ENCODE measurements around the gene PAGE4. TPM values are rescaled to one million over a fixed set of nuclear protein-coding genes. Genes with fewer than 3 reads are reported as not detected.

PAGE4 gene
- total RNA-seq, 1 experiment from 2014 or later, result not detected

GRCh38 chrX:49877397-49878101 is 48.4 kb downstream of the PAGE4 start:
- Mint-ChIP-seq H3K36me3 (ENCODE audit: insufficient read depth, unreplicated experiment) (no peaks in the 10 kb centered on the region), H3K27me3 (ENCODE audit: insufficient read depth, unreplicated experiment) (peaks cover 11% of the 10 kb centered on the region), H3K4me1 (ENCODE audit: insufficient read depth, unreplicated experiment) (peaks cover 4% of the 10 kb centered on the region), H3K27ac (ENCODE audit: low read depth, unreplicated experiment) (no peak overlapping the region), H3K9me3 (ENCODE audit: unreplicated experiment) (no peaks in the 10 kb centered on the region), H3K4me3 (ENCODE audit: unreplicated experiment) (no peak overlapping the region)
- intact Hi-C loops (cut with micrococcal nuclease), result loop anchor here (5.0 kb wide), 1 partner anchor 685 kb away; no protein-coding TSS in a partner anchor
- no TSS peak for BruUV-seq (replicated peaks)
- TF ChIP-seq CTCF (IDR thresholded peaks at IDR 0.05; ENCODE audit: unreplicated experiment), result no peak
- POLR2A ChIA-PET, result interaction anchor here (0.6 to 2.2 kb wide), 3 partner anchors 45 to 688 kb away, joined by 3 to 9 read pairs (median 3); partner anchors contain the start of gene CLCN5
- CTCF ChIA-PET, result interaction anchor here (0.7 to 2.0 kb wide), 8 partner anchors 12 to 684 kb away, joined by 3 to 7 read pairs (median 4); no protein-coding TSS in a partner anchor
- DNase-seq (ENCODE audit: unreplicated experiment), result no peak

- no peak overlapping the region for H3K27ac Mint-ChIP-seq (ENCODE audit: low read depth, unreplicated experiment)
- peak overlapping the region; percentile 74 for H3K4me3 Mint-ChIP-seq (ENCODE audit: unreplicated experiment)
- BruUV-seq (replicated peaks), result no TSS peak
- no peak for DNase-seq (ENCODE audit: unreplicated experiment)
- no peaks in the 10 kb centered on the region for H3K9me3 Mint-ChIP-seq (ENCODE audit: unreplicated experiment)
- ChIA-PET POLR2A (interaction anchor here (0.7 to 2.2 kb wide), 3 partner anchors 38 to 720 kb away, joined by 3 to 9 read pairs (median 3); partner anchors contain the start of gene CLCN5), CTCF (interaction anchor here (0.5 to 1.7 kb wide), 10 partner anchors 13 to 1247 kb away, joined by 3 to 5 read pairs (median 3); partner anchors contain the start of gene GPKOW)
- no peaks in the 10 kb centered on the region for H3K36me3 Mint-ChIP-seq (ENCODE audit: insufficient read depth, unreplicated experiment)
- intact Hi-C loops (cut with micrococcal nuclease), result loop anchor here (5.0 kb wide), 1 partner anchor 686 kb away; no protein-coding TSS in a partner anchor
- H3K4me1 Mint-ChIP-seq (ENCODE audit: insufficient read depth, unreplicated experiment), result peaks cover 4% of the 10 kb centered on the region
- peaks cover 11% of the 10 kb centered on the region for H3K27me3 Mint-ChIP-seq (ENCODE audit: insufficient read depth, unreplicated experiment)
- no peak for TF ChIP-seq CTCF (IDR thresholded peaks at IDR 0.05; ENCODE audit: unreplicated experiment)
Observed at GRCh38 chrX:49878128-49878833, 49.2 kb downstream of the PAGE4 start.

DNA sequence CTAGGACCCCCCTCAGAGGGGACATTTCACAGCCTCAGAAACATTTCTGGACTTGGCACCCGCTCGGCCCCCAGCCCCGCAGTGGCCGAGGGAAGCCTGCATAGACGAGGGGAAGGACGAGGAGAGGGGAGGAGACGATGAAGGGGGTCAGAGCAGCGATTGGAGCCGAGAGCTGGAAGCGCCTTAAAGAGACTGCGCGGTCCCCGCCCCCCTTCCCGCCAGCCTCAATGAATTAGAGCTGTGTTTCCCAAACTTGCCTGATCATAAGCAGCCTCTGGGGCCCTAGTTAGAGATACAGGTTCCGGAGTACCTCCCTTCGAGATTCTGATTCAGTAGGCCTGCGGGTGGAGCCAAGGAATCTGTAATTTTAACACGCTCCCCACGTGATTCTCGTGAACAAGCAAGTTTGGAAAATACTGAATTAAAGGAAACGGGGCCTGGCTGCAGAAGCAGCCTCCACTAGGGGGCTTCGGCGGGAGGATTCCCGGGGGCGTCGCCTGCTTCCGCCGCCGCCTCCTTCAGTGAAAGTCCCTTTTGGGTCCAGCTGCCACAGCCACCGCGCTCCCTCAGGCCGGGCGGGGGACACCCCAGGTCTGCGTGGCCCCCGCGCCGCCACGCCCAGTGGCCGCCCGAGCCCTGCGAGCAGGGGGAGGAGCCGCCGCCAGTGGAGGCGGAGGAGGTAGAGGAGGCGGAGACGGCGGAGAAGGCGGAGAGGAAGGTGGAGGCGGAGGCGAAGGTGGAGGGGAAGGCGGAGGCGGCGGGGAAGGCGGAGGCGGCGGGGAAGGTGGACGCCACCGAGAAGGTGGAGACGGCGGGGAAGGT is 49.9 kb downstream of the PAGE4 start, which contains the start of gene USP27X:
Gene USP27X, plus strand, starts transcription at position 651 of the 822 bp plus-strand sequence. CDS start 824 bp downstream, outside the sequence.
- TF ChIP-seq CTCF (IDR thresholded peaks at IDR 0.05; ENCODE audit: unreplicated experiment), result peak; percentile 52
- no peaks in the 10 kb centered on the region for H3K36me3 Mint-ChIP-seq (ENCODE audit: insufficient read depth, unreplicated experiment)
- peak; percentile 68 for DNase-seq (ENCODE audit: unreplicated experiment)
- no peaks in the 10 kb centered on the region for H3K9me3 Mint-ChIP-seq (ENCODE audit: unreplicated experiment)
- H3K4me1 Mint-ChIP-seq (ENCODE audit: insufficient read depth, unreplicated experiment), result peaks cover 4% of the 10 kb centered on the region
- BruUV-seq (replicated peaks), result no TSS peak
- H3K27me3 Mint-ChIP-seq (ENCODE audit: insufficient read depth, unreplicated experiment), result peaks cover 11% of the 10 kb centered on the region
- intact Hi-C loops (cut with micrococcal nuclease), result loop anchor here (5.0 kb wide), 1 partner anchor 687 kb away; no protein-coding TSS in a partner anchor
- POLR2A ChIA-PET, result interaction anchor here (0.7 to 2.2 kb wide), 3 partner anchors 38 to 960 kb away, joined by 3 to 9 read pairs (median 3); partner anchors contain the start of genes CLCN5 and PIM2
- peak within 1 kb of the TSS; percentile 51 for H3K27ac Mint-ChIP-seq (ENCODE audit: low read depth, unreplicated experiment)
- peak within 1 kb of the TSS; percentile 74 for H3K4me3 Mint-ChIP-seq (ENCODE audit: unreplicated experiment)
- CTCF ChIA-PET, result interaction anchor here (0.5 to 1.7 kb wide), 8 partner anchors 13 to 1248 kb away, joined by 3 to 5 read pairs (median 3); no protein-coding TSS in a partner anchor

Measured in MCF 10A (cell line).